IPS-11a (cell line): Measurements from ENCODE around the gene HSBP1L1.

ENCODE experiments used
- H3K4me3 ChIP-seq: one replicate; pipeline ENCODE4 v1.5.1; 2013; ENCODE audit warnings: low read depth, low read length, control low read depth

HSBP1L1 gene

DNA sequence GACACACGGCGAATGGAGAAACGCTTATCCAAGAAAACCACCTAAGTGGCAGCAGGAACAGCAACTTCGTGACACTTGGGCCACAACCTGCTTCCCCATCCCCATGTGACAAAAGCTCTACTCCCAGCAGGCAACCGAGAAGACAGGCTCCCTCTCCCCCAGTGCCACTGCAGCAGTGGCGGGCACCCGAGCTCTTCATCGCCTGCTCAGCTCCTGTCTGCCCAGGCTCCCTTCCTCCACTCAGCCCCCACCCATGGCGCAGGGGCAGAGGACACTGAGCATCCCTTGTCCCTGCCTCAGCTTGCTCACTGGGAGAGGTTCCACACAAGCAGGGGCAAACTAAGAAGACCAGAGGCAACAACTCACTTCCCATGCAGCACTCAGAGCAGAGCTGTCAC is 35.9 kb upstream of the HSBP1L1 start:
- no peak overlapping the region for H3K4me3 ChIP-seq

DNA sequence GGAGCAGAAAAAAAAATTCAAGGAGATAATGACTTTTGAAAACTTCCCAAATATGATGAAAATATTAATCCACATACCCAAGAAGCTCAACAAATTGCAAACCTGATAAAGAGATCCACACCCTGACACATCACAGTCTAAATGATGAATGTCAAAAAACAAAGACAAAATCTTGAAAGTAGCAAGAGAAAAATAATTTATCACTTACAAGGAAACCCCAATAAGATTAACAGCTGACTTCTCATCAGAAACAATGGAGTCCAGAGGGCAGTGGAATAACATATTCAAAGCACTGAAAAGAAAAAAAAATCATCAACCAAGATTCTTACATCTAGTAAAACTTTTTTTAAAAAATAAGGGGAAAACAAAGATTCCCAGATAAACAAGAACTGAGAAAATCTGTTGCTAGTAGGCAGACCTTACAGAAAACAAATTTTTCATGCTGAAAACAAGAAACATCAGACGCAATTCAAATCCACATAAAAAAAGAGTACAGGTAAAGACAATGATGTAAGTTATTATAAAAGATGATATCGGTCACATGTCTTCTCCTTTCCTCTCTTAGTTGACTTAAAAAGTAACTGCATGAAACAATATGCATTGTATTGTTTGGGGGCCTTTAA is 34.3 kb upstream of the HSBP1L1 start:
- no peak overlapping the region for H3K4me3 ChIP-seq

DNA sequence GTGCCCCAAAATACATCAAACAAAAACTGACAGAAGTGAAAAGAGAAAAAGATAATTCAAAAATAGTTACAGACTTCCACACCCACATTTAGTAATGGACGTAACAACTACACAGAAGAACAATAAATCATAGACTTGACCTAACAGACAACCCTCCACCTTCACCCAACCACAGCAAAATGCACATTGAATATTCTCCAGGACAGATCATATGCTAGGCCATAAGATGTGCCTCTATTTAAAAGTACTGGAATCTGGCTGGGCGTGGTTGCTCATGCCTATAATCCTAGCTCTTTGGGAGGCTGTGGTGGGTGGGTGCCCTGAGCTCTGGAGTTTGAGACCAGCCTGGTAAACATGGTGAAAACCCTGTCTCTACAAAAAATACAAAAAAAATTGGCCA is 33.0 kb upstream of the HSBP1L1 start:
- no peak overlapping the region for H3K4me3 ChIP-seq

DNA sequence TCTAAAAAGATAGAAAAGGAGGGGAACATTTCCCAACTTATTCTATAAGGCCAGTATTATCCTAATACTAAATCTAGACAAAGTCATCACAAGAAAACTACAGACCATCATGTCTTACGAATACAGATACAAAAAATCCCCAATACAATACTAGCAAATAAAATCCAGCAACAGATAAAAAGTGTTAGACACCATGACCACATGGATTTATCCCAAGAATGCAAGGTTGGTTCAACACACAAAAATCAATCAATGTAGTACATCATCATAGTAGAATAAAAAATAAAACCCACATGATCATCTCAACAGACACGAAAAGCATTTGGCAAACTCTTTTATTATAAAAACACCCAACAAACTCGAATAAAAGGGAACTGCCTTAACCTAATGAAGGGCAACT is 31.5 kb upstream of the HSBP1L1 start:
- H3K4me3 ChIP-seq: no peak overlapping the region

DNA sequence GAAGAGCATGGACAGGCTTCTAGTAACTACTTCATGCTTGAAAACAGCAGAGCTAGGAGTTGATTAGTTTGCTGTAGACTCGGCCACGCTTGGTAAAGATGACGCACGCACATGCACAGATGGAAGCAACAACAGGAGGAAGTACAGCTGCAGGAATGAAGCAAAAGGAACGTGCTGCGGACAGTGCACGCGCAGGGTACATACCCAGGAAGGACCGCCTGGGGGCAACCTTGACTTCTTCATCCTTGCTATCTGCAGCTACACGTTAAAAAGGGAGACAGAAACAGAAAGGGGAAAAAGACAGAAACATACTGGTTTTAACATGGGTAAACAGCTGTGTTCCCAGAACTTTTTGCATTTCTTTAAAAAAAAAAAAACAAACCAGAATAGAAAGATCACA is 30.7 kb upstream of the HSBP1L1 start:
- no peak overlapping the region for H3K4me3 ChIP-seq

DNA sequence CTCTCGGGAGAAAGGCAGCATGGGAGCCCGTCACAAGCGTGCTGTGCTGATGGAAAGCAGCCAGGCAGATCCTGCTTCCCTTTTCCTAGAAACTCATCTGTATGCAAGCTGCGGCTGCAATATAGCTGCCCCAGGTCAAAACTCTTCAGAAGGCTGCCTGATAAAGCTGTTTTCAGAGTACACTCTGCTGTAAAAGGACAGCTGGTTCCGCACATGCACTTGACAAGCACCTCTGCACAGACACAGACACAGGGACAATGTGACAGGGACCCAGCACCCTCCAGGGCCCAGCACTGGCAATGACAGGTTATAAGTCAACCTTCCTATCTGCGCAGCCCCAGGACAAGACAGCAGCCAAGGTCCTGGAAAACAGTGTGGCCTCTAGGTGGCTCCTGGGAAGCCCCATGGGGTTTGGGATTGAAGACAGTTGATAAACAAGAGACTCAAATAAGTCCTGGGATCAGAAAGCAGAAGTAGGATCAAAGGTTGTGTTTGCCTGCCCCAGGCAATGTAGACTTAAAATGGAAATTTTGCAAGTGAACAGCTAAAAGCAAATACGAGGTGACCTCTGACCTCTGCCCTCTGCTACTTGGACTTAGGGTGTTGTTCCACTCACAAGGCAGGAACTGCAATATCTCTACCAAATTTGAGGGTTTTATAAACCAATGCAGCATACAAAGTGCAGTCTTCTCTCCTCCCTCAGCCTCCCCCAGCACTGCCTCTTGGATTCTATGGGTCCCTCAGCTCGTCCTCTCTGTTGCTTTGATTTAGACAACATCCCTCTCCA is 29.9 kb upstream of the HSBP1L1 start:
- no peak overlapping the region for H3K4me3 ChIP-seq

DNA sequence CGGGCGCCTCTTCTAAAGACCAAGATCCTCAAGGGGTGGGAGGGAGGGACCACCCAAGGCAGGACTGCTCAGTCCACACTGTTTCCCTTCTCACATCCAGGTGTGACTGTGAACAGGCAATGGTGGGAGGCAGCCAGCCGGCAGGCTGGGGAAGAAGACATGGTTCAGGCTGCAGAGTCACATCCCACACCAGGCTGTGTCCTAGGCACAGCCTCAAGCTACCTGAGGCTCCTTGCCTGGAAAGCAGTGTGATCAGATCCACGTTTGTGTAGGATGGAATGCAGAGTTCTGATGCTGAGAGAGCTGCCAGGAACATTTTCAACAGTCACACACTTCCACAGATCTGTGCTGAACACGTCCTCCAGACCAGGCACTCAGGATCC is 29.4 kb upstream of the HSBP1L1 start:
- H3K4me3 ChIP-seq: no peak overlapping the region

DNA sequence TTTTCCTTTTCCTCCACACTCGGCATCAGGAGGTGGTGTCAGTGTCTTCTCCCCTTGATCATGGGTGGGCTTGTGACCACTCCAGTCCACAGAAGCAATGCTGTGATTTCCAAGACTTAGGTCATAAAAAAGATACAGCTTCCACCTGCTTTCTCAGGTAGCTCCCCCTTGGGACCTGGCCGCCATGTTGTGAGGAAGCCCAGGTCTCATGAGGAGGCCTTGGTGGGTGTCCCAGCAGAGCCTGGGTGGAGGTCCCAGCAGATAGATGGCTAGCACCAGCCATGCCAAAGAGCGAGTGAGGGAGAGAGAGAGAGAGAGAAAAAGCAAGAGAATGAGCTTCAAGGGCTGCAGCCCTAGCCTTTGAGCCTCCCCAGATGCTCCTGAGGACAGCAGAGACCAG is 28.9 kb upstream of the HSBP1L1 start:
- no peak overlapping the region for H3K4me3 ChIP-seq

DNA sequence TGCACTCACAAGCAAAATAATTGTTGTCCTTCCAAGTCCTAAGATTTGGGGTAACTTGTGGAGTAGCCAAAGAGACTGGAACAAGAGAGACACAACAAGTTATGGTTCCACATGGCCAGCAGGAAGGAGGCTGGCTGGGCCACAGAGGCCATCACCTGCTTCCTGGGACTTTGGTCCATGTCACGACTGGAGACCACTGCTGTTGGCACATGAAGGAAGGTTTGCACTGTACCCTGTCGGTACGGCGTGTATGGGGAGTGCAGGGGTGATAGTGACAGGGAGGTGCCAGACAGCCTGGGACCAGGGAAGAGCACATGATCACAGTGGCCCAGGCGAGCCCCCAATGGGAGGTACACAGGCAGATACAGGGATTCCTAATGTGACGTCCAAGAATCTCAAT is 28.5 kb upstream of the HSBP1L1 start:
- H3K4me3 ChIP-seq: no peak overlapping the region

DNA sequence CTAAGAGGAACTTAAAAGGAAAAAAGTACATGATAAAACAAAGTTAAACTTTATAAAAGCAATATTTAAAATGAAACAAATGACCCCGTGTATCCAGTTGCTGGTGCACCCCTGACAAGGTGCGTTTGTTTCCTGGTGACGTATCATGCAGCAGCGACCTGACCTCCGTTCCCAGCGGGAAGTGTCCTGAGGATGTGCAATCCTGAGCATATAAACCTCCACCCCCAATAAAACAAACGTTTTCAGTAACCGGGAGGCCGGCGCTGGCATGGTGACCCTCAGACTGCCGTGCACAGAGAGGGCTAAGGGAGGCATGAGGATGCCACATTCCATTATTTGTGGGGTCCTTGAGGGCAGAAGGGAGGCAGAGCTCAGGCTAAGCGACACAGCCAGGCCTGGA is 27.8 kb upstream of the HSBP1L1 start:
- H3K4me3 ChIP-seq: no peak overlapping the region

DNA sequence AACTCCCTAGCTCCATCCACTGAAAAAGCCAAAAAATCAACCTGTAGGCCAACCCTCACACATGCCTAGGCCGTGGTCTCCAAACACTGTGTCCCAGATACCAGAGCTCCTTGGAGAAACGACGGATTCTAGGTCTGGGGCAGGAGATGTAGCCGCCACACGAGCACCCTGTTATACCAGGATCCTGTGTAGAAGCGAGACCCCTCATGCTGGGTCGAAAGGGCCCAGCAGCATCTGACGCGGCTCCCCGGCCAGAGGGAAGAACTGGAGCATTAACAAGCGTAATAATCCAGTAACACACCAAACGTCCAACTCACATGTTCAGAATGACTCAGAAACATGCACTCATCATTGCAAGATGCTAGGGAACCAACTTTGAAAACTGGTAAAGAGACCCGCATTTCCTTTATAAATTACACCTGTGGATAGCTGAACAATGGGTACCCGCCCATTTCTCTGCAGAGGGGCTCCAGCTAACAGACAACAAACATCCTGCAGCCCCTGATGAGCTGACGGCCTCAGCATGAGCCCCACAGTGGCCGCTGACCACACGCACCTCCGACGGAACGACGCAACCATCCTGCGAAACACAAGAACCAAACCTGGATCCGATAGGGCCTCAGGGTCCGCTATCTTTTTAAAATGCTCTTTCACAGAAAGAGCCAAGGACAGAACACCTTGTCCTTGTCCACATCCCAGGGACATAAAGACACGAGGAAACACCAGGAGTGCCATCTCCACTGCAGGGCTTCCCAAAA is 27.2 kb upstream of the HSBP1L1 start:
- H3K4me3 ChIP-seq: no peak overlapping the region

DNA sequence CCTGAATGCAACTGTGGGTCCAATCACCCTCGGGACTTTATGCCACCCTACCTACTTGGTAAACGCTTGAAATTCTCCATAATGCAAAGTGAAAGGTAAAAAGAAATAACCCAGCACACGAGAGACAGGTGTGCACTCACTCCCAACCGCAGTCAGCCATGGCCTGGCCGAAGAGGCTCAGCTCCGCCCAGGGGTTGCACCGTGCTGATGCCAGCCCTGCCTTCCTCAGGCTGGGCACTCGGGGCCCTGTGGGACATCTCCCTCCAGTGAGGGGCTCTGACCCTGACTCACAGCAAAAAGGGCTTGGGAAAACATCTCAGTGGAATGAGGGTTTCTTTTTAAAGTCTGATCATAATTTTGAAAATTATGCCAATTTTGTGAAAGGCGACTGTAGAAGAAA is 26.2 kb upstream of the HSBP1L1 start:
- no peak overlapping the region for H3K4me3 ChIP-seq

DNA sequence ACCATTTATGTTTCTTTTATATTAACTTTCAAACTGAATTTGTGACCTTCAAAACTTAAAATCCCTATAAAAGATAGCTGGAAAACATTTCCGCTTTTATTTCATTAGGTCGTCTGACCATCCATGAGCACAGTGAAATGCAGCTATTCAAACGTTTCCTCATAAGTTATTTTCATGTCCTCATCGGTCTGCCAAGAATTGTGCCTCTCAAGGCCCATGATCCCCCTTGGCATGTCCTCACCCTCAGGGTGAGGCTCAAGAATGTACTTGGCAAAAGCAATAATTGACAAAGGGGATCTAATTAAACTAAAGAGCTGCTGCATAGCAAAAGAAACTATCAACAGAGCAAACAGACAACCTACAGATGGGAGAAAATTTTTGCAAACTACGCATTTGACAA is 25.3 kb upstream of the HSBP1L1 start:
- no peak overlapping the region for H3K4me3 ChIP-seq

DNA sequence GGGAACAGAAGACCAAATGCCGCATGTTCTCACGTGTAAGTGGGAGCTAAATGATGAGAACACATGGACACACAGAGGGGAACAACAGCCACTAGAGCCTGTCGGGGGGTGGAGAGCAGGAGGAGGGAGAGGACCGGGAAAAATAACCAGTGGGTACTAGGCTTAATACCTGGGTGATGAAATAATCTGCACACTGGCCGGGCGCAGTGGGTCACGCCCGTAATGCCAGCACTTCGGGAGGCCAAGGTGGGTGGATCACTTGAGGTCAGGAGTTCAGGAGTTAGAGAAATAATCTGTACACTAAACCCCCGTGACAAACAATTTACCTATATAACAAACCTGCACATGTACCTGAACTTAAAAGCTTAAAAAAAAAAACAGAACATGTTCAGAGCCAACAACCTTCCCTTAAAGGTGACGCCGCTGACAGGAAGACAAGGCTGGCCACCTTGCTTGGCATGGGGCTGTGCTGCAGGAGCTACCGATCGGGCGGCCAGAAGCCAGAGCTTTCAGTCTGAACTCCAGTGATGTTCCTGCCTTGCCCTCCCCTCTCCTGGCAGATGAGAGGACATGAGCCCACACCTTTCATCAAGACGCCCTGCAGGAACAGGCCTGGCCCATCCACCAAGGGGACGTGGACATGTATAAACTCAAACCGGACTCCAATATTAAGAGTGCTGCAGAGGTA is 24.2 kb upstream of the HSBP1L1 start:
- H3K4me3 ChIP-seq: no peak overlapping the region

DNA sequence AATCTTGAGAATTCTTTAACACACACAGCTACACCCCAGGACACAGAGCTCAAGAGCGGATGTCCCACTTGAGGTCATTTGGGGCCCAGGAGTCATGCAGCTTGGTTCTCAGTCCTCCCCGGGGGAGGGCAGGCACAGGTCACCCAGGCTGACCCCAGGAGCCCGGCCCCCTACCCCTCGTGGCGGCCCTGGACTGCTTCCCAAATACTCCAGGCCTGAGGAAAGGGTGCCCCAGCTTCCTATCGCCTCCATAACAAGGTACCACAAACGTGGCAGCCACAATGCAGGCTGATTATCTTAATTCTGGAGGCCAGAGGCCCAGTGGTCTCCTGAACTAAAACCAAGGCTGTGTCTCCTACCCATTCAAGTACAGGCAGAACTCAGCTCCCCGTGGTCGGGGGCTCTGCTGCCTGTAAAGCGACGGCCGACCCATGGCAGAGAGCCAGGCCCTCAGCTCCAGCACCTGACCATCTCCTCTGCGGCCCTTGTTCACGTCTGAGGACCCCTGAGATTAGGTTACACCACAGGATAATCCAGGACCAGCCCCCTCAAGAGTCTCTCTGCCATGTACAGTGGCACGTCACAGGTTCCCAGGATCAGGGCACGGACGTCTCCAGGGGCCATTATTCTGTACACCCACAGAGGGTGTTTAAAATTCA is 23.5 kb upstream of the HSBP1L1 start:
- no peak overlapping the region for H3K4me3 ChIP-seq

DNA sequence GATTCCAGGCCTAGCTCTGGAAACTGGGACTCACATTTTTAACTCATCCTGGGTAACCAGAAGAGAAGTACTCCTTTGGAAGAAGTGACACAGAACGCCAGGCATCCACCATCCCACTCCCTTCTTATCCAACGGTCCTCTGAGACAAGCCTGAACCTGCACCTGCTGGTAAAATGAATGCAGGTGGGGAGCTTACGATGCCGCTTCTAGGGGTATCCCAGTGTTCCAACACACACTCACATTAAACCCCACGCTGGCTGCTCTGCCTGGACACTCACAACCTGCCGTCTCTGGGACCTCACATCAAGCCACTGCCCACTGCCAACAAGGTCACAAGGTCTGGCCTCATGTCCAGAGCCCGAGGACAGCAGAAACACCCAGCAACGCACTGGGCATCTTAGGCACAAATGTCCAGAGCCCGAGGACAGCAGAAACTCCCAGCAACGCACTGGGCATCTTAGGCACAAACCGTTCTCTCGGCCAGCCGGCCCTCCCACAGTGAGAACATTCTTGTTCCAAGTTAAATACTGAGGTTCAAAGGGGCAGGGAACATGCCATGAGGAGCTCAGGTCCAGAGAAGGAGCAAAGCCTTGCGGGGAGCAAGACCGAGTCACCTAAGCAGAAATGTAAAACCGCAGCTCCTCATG is 22.8 kb upstream of the HSBP1L1 start:
- no peak overlapping the region for H3K4me3 ChIP-seq

DNA sequence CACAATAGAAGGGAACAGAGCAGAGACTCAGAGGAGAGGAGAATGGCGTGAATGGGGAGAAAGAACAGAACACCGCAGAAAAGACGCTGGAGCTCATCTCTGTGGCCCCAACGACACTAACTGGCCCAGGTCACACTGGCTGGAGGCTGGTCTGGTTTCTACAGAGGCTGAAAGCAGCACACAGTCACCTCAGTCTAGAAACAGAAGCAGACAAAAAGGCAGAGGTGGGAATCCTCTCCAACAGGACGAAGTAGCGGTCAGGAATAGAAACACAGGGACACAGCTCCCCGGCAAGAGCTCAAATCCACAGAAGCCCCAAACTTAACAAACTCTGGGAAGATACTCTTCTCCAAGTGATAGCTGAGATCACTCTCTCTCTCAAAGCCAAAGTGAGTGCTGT is 22.2 kb upstream of the HSBP1L1 start:
- no peak overlapping the region for H3K4me3 ChIP-seq

DNA sequence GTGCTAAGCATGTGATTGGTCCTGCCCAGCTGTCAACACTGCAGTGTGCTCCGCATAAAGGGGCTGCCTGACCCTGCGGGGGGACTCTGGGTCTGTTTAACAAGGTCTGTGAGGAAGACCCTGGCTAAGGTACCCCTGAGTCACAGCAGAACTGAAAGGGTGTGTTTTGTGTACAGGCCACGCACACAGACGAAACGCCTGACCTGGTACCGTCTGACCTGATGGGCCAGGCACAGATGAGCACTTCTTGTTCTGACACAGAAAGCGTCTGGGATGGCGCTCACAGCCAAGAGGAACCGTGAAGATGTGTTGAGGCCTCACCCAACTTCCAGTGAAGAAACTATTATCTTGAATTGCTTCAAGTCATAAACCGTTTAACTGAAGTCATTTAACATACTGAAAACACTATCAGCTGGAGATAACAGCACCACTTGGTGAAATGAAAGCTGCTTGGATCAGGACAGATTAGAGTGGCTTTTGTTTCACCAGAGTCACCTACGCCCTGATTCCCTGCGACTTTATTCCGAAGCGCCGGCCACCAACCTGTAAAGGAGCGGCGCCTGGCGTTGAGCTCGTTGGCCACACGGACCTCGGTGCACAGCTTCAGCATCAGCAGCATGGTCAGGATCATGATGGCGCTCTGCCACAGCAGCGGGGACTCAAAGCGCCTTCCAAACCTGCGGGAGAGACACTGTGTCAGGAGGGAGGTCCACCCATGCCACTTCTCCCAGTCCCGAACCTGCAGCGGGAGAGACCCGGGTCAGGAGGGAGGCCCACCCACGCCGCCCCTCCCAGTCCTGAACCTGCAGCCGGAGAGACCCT is 21.4 kb upstream of the HSBP1L1 start:
- no peak overlapping the region for H3K4me3 ChIP-seq

DNA sequence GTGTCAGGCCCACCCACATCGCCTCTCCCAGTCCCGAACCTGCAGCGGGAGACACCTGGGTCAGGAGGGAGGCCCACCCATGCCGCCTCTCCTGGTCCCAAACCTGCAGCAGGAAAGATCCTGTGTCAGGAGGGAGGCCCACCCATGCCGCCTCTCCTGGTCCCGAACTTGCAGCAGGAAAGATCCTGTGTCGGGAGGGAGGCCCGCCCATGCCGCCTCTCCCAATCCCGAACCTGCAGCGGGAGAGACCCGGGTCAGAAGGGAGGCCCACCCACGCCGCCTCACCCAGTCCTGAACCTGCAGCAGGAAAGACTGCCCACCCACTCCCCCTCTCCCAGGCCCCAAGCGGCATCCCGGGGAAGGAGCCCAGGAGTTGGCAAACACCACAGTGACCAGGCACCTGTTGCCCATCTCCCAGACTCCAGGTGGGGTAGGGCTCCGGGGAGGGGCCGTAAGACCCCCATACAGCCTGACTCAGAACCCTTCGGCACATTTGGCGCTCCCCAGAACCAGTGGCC is 20.8 kb upstream of the HSBP1L1 start:
- H3K4me3 ChIP-seq: no peak overlapping the region
